ENCODE data around the gene VAMP8. TPM values are rescaled to one million over a fixed set of nuclear protein-coding genes. Genes with fewer than 3 reads are reported as not detected.

The VAMP8 gene
- total and polyA plus RNA-seq, 2 donors (not counting 3 experiments of a cell fraction or from before 2014, with no cell fraction given), result 39.0 to 68.7 TPM

GRCh38 chr2:85589181-85589580, 11.8 kb downstream of the VAMP8 start:
- no TSS peak for BruUV-seq (replicated peaks)
- TF ChIP-seq, protein P1, sequence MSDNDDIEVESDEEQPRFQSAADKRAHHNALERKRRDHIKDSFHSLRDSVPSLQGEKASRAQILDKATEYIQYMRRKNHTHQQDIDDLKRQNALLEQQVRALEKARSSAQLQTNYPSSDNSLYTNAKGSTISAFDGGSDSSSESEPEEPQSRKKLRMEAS (IDR thresholded peaks at IDR 0.05; ENCODE audit: insufficient read depth, insufficient read length), result no peak
- no peak for TF ChIP-seq JUN (IDR thresholded peaks at IDR 0.05; ENCODE audit: borderline replicate concordance, insufficient read depth, insufficient read length, low read depth)
- no peak for TF ChIP-seq EZH2 (IDR thresholded peaks at IDR 0.05; ENCODE audit: borderline replicate concordance, low read depth, low read length, severe bottlenecking)
- no peak for TF ChIP-seq POLR2A (IDR thresholded peaks at IDR 0.05; ENCODE audit: low read depth, low read length)
- no peak for TF ChIP-seq CTCF (IDR thresholded peaks at IDR 0.05; ENCODE audit: extremely low read depth in 1 of 2, insufficient read depth in 1 of 2, low read depth in 1 of 2, low read length in 2 of 2)
- TF ChIP-seq MYC (IDR thresholded peaks at IDR 0.05; ENCODE audit: low read depth, low read length), result no peak
- no peak for TF ChIP-seq POLR2AphosphoS5 (IDR thresholded peaks at IDR 0.05; ENCODE audit: insufficient read depth, low read depth, low read length)
- TF ChIP-seq FOS (IDR thresholded peaks at IDR 0.05; ENCODE audit: borderline replicate concordance, insufficient read depth, low read length), result no peak
- TF ChIP-seq GATA2 (IDR thresholded peaks at IDR 0.05; ENCODE audit: insufficient read depth, insufficient read length, low read depth, low read length), result no peak
- Histone ChIP-seq H3K4me2 (ENCODE audit: insufficient read depth, low read length) (peak overlapping the region; percentile 22), H3K4me3 (replicated peaks in 1 of 3; ENCODE audit: insufficient read depth in 1 of 3, low read depth in 1 of 3, low read length in 3 of 3) (no peak overlapping the region), H3K9me1 (replicated peaks; ENCODE audit: control insufficient read depth, extremely low read depth, insufficient read depth, low read length) (no peaks in the 10 kb centered on the region), H3K27me3 (ENCODE audit: control insufficient read depth in 2 of 2, insufficient read depth in 2 of 2, low read length in 2 of 2) (no peaks in the 10 kb centered on the region), H3K9ac (replicated peaks; ENCODE audit: extremely low read depth, insufficient read depth, low read length) (no peak overlapping the region), H3K4me1 (ENCODE audit: control insufficient read depth, extremely low read depth, insufficient read depth, low read length) (peaks cover 62% of the 10 kb centered on the region), H3K79me2 (ENCODE audit: control insufficient read depth, insufficient read depth, low read length) (peaks cover 28% of the 10 kb centered on the region), H3K36me3 (ENCODE audit: control insufficient read depth in 2 of 2, extremely low read depth in 1 of 2, insufficient read depth in 2 of 2, low read length in 2 of 2) (peaks cover 0 to 10% of the 10 kb centered on the region in 2 experiments), H4K20me1 (replicated peaks; ENCODE audit: control insufficient read depth, extremely low read depth, insufficient read depth, low read length) (no peaks in the 10 kb centered on the region), H3K9me3 (replicated peaks; ENCODE audit: control insufficient read depth, insufficient read depth, low read length) (no peaks in the 10 kb centered on the region), H3K27ac (ENCODE audit: insufficient read depth, low read depth, low read length) (peak overlapping the region; percentile 94), H2AFZ (ENCODE audit: low read depth, low read length) (no peak overlapping the region)
- FAIRE-seq (no peak), DNase-seq (ENCODE audit: low read depth, low spot score) (no peak)
- dilution Hi-C loops (cut with MboI; ENCODE audit: extremely low pct_ligation_motif_present, low sequenced_read_pairs) (no loop called here), intact Hi-C loops (cut with micrococcal nuclease) (no loop called here)
- ChIA-PET POLR2A (no interaction called here), CTCF (no interaction called here)

Data from endothelial cell of umbilical vein (primary cell).